Brain microvascular endothelial cell (primary cell): Measurements from ENCODE around the gene SCN3B.

Experiments used
- DNase-seq: peaks from one replicate; pipeline ENCODE4 v3.0.0-alpha.2; 2020
- H3K27ac ChIP-seq: fragments of 250-450 bp; sonication (Bioruptor Pico); 2 replicates; pipeline ENCODE4 v1.5.1; 2020; ENCODE audit warnings: mild to moderate bottlenecking, moderate library complexity
- H3K27me3 ChIP-seq: fragments of 250-450 bp; sonication (Bioruptor Pico); replicated peaks from 2 replicates; pipeline ENCODE4 v1.5.1; 2020; ENCODE audit warnings: mild to moderate bottlenecking
- H3K36me3 ChIP-seq: fragments of 250-450 bp; sonication (Bioruptor Pico); replicated peaks from 2 replicates; pipeline ENCODE4 v1.5.1; 2020; ENCODE audit warnings: mild to moderate bottlenecking
- H3K4me3 ChIP-seq: 2 replicates; pipeline ENCODE4 v1.5.1; 2011; ENCODE audit warnings: low read depth, mild to moderate bottlenecking, control low read depth, low read length, moderate library complexity
- in situ Hi-C: cut with HindIII; loops from 2 replicates; pipeline ENCODE4 v1.10.0; 2017; ENCODE audit warnings: low sequenced_read_pairs, low pct_ligation_motif_present
- TF ChIP-seq, protein P1 (sequence below): IDR thresholded peaks from 2 replicates; pipeline ENCODE4 v1.5.1; 2011; ENCODE audit warnings: low read depth, mild to moderate bottlenecking, moderate library complexity, low read length, control low read depth, inconsistent platforms; ENCODE audit errors: missing control alignments

The SCN3B gene

DNA sequence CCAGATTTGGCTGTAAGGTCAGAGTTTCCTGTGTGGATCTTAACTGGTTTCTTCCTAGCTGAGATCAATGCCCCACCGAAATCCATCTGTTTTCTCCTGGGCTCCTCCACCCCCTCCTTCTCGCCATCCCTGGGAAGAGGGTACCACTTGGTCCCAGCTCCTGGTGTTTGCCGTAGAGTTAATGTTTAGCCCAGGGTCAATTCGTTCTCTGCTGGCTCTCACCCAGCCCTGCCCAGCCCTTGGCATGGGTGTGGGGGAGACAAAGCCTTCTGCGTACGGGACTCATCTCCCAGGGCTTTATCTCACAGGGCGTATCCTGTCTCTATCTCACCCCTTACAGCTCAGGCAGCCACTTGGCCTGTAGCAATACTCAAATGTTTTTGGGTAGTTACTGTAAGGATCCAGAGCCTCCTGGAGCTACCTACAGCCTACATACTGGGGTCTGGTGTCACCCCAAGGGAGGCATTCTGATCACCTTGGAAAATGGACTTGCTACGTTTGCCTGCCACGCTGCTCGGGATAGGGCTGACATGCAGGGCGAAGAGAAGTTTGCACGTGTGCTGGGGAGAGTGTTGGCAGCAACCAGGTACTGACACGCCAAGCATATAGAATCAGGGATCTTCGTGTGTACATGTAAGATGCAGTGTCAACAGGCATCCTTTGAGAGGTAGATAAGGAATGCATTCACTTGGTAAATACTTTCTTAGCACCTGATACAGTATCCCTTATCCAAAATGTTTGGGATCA, 66.1 kb downstream of the SCN3B start:
- no peaks in the 10 kb centered on the region for H3K27me3 ChIP-seq
- H3K4me3 ChIP-seq: no peak overlapping the region
- TF ChIP-seq, protein P1, sequence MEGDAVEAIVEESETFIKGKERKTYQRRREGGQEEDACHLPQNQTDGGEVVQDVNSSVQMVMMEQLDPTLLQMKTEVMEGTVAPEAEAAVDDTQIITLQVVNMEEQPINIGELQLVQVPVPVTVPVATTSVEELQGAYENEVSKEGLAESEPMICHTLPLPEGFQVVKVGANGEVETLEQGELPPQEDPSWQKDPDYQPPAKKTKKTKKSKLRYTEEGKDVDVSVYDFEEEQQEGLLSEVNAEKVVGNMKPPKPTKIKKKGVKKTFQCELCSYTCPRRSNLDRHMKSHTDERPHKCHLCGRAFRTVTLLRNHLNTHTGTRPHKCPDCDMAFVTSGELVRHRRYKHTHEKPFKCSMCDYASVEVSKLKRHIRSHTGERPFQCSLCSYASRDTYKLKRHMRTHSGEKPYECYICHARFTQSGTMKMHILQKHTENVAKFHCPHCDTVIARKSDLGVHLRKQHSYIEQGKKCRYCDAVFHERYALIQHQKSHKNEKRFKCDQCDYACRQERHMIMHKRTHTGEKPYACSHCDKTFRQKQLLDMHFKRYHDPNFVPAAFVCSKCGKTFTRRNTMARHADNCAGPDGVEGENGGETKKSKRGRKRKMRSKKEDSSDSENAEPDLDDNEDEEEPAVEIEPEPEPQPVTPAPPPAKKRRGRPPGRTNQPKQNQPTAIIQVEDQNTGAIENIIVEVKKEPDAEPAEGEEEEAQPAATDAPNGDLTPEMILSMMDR: no peak
- no peak for DNase-seq
- H3K36me3 ChIP-seq: no peaks in the 10 kb centered on the region
- in situ Hi-C loops: no loop called here
- no peak overlapping the region for H3K27ac ChIP-seq

DNA sequence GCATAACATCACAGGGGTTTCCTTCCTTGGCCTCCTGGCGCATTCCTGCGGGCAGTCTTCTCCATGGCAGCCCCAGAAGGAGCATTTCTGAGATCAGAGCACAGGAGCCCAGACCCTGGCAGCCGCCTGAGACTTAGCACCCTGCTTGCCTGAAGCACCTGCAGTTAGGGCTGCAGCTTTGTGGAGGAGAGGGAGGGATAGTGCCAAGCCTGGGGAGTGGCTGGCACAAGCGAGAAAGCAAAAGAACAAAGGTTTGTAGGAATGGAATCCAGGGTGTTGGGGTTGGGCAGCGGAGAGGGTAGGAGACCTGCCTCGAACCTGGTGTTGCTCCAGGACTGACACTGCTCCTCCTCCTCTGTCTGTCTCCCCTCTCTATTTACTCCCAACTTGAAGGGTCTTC, 66.9 kb downstream of the SCN3B start:
- TF ChIP-seq, protein P1: no peak
- no peak for DNase-seq
- in situ Hi-C loops: no loop called here
- Histone ChIP-seq H3K36me3 (no peaks in the 10 kb centered on the region), H3K27me3 (no peaks in the 10 kb centered on the region), H3K27ac (no peak overlapping the region), H3K4me3 (no peak overlapping the region)

GRCh38 chr11:123587044-123587443, 67.4 kb downstream of the SCN3B start:
- DNase-seq: no peak
- no peak overlapping the region for H3K27ac ChIP-seq
- in situ Hi-C loops: no loop called here
- H3K27me3 ChIP-seq: no peaks in the 10 kb centered on the region
- TF ChIP-seq, protein P1: no peak
- no peak overlapping the region for H3K4me3 ChIP-seq
- no peaks in the 10 kb centered on the region for H3K36me3 ChIP-seq

DNA sequence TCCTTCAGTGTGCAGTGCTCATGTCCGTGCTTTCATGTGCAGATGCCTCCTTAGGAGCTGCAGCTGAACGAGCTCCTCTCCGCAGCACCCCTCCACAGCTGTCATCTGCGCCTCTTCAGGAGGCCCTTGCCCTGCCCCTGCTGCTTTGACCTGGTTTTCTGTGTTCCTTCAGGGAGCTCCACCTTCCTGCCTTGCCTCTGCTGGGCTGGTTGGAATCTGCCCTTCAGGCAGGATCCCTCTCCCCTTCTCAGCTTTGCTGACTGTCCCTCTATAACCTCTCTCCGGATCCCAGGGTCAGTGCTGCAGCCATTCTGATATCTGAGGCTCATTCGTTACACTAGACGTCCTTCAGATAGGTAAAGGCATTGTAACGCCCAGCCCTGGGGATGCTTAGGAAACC, 67.9 kb downstream of the SCN3B start:
- Histone ChIP-seq H3K4me3 (no peak overlapping the region), H3K36me3 (no peaks in the 10 kb centered on the region), H3K27me3 (no peaks in the 10 kb centered on the region), H3K27ac (no peak overlapping the region)
- DNase-seq: no peak
- in situ Hi-C loops: no loop called here
- TF ChIP-seq, protein P1: no peak

DNA sequence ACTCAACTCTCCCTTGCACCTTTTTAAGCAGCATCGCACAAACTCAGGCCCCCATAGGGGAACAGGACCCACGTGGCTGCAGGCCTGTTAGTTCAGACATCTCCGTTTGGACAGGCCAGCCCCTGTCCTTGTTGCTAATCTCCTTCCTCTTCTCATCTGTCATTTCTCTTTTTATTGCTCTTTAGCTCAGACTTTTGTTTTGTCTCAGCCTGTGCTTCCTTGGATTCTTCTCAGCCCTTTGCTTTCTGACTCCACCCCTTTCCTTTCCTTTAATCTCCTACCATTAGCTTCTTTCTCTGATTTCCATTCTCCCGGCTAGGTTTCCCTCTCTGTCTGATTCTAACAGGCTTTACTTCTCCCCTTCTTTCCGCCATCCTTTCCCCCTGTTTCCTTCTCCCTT, 68.7 kb downstream of the SCN3B start:
- in situ Hi-C loops: no loop called here
- H3K27me3 ChIP-seq: no peaks in the 10 kb centered on the region
- TF ChIP-seq, protein P1: no peak

GRCh38 chr11:123585206-123585605, 69.2 kb downstream of the SCN3B start:
- TF ChIP-seq, protein P1: no peak
- no peak for DNase-seq
- Histone ChIP-seq H3K36me3 (no peaks in the 10 kb centered on the region), H3K4me3 (no peak overlapping the region), H3K27ac (no peak overlapping the region), H3K27me3 (no peaks in the 10 kb centered on the region)
- in situ Hi-C loops: no loop called here

More for the DNA sequence above, 68.7 kb downstream of the SCN3B start:
- DNase-seq: no peak
- Histone ChIP-seq H3K36me3 (no peaks in the 10 kb centered on the region), H3K4me3 (no peak overlapping the region), H3K27ac (no peak overlapping the region)
